ENCODE data around the gene TNFSF4.
"Not testable (repeated sequence)": the region's sequence is repeated elsewhere in the genome, so short reads cannot be mapped to it uniquely, and the experiment has no call there.

Gene TNFSF4

DNA sequence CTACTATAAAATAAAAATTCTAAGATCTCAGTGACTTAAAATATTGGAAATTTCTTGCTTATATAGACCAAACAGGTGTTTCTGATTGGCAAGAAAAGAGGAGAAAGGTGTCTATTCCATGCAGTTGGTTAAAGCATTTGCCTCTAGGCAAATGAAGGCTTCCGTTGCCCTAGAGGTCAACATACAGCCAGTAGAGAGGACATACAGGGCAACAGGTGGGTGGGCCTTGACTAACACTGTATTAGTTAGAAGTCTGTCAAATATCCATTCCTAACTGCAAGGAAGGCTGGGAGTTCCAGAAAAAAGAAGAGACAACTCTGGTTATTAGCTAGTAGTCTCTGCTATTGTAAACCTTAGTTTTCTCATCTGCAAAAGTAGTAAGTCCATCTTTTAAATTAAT, 43.0 kb downstream of the TNFSF4 start:
- no peak for DNase-seq
- Mint-ChIP-seq H3K9me3 (no peaks in the 10 kb centered on the region), H3K4me3 (no peak overlapping the region), H3K36me3 (ENCODE audit: low read depth) (no peaks in the 10 kb centered on the region), H3K27ac (no peak overlapping the region), H3K27me3 (ENCODE audit: low read depth, poor library complexity) (no peaks in the 10 kb centered on the region), H3K4me1 (no peaks in the 10 kb centered on the region)
- TF ChIP-seq, protein P1, sequence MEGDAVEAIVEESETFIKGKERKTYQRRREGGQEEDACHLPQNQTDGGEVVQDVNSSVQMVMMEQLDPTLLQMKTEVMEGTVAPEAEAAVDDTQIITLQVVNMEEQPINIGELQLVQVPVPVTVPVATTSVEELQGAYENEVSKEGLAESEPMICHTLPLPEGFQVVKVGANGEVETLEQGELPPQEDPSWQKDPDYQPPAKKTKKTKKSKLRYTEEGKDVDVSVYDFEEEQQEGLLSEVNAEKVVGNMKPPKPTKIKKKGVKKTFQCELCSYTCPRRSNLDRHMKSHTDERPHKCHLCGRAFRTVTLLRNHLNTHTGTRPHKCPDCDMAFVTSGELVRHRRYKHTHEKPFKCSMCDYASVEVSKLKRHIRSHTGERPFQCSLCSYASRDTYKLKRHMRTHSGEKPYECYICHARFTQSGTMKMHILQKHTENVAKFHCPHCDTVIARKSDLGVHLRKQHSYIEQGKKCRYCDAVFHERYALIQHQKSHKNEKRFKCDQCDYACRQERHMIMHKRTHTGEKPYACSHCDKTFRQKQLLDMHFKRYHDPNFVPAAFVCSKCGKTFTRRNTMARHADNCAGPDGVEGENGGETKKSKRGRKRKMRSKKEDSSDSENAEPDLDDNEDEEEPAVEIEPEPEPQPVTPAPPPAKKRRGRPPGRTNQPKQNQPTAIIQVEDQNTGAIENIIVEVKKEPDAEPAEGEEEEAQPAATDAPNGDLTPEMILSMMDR (IDR thresholded peaks at IDR 0.05), result no peak

DNA sequence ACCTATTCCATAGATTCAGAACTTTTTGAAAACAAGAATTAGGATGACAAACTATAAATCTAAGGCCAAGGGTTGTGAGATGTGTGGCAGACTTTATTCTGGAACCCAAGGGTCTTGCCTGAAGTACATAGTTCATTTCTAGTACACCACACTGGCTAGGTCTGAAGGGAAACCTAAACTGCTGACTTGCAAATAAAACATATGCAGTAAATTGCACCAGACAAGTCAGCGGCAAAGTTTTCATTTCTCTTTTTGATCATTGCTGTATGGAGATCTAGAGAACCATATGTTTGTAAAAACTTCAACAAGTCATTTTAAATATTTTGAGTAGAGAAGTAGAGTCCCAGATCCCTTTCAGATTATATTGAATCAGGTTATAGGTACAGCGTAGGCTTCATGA, 43.9 kb downstream of the TNFSF4 start:
- H3K4me1 Mint-ChIP-seq, result no peaks in the 10 kb centered on the region
- no peak overlapping the region for H3K4me3 Mint-ChIP-seq
- no peak for DNase-seq
- no peaks in the 10 kb centered on the region for H3K36me3 Mint-ChIP-seq (ENCODE audit: low read depth)
- H3K9me3 Mint-ChIP-seq, result no peaks in the 10 kb centered on the region
- H3K27ac Mint-ChIP-seq, result no peak overlapping the region
- TF ChIP-seq, protein P1 (IDR thresholded peaks at IDR 0.05), result no peak
- no peaks in the 10 kb centered on the region for H3K27me3 Mint-ChIP-seq (ENCODE audit: low read depth, poor library complexity)

DNA sequence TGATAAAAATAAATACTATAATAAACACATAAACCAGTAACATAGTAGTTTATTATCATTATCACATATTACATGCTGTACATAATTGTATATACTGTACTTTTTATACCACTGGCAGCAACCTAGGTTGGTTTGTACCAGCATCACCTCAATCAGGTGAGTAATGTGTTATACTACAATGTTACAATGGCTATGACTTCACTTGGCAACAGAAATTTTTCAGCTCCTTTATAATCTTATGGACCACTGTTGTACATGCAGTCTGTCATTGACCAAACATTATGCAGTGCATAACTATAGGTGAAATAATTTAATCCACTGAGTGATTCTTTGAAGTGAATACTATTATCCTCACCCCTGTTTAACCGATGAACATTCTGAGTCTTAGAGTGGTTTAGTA, 44.5 kb downstream of the TNFSF4 start:
- Mint-ChIP-seq H3K36me3 (ENCODE audit: low read depth) (no peaks in the 10 kb centered on the region), H3K4me1 (no peaks in the 10 kb centered on the region), H3K9me3 (no peaks in the 10 kb centered on the region), H3K27me3 (ENCODE audit: low read depth, poor library complexity) (no peaks in the 10 kb centered on the region), H3K4me3 (no peak overlapping the region), H3K27ac (no peak overlapping the region)
- TF ChIP-seq, protein P1 (IDR thresholded peaks at IDR 0.05), result no peak
- DNase-seq, result no peak

DNA sequence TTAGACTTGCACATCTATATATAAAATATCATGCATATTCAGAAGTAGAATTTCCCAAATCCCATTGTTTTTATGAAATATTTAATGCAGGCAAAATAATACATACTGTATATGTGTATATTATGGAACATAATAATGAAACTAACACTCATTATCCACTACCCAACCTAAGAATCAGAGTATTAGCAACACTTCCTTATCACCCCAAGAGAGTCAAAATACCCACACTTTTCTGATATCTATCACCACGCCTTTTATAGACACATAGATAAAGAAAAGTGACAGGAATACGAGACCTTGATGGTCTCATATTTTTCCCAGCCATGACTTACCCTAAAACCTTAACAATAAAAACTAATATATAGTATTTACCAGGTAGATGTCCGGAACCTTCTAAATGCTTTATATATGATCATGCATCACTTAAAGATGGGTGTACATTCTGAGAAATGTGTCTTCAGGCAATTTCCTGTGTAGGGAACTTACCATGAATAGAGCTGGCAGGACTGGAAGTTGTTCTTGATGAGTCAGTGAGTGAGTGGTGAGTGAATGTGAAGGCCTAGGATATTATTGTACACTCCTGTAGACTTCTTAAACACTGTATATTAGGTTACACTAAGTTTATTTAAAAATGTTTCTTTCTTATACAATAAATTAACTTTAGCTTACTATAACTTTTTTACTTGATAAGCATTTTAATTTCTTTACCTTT, 45.5 kb downstream of the TNFSF4 start:
- TF ChIP-seq, protein P1 (IDR thresholded peaks at IDR 0.05), result no peak
- H3K27me3 Mint-ChIP-seq (ENCODE audit: low read depth, poor library complexity), result peaks cover 4% of the 10 kb centered on the region
- no peak for DNase-seq
- H3K4me3 Mint-ChIP-seq, result no peak overlapping the region
- no peaks in the 10 kb centered on the region for H3K36me3 Mint-ChIP-seq (ENCODE audit: low read depth)
- no peak overlapping the region for H3K27ac Mint-ChIP-seq
- peaks cover 6% of the 10 kb centered on the region for H3K9me3 Mint-ChIP-seq
- no peaks in the 10 kb centered on the region for H3K4me1 Mint-ChIP-seq

DNA sequence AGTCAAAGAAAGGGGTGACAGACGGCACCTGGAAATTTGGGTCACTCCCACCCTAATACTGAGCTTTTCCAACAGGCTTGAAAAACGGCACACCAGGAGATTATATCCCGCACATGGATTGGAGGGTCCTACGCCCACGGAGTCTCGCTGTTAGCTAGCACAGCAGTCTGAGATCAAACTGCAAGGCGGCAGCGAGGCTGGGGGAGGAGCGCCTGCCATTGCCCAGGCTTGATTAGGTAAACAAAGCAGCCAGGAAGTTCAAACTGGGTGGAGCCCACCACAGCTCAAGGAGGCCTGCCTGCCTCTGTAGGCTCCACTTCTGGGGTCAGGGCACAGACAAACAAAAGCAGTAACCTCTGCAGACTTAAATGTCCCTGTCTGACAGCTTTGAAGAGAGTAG, 53.2 kb downstream of the TNFSF4 start:
- not testable (repeated sequence) for H3K4me1 Mint-ChIP-seq; H3K36me3 Mint-ChIP-seq (ENCODE audit: low read depth); DNase-seq; H3K4me3 Mint-ChIP-seq; H3K27me3 Mint-ChIP-seq (ENCODE audit: low read depth, poor library complexity); H3K27ac Mint-ChIP-seq
- H3K9me3 Mint-ChIP-seq, result peaks cover 33% of the 10 kb centered on the region

DNA sequence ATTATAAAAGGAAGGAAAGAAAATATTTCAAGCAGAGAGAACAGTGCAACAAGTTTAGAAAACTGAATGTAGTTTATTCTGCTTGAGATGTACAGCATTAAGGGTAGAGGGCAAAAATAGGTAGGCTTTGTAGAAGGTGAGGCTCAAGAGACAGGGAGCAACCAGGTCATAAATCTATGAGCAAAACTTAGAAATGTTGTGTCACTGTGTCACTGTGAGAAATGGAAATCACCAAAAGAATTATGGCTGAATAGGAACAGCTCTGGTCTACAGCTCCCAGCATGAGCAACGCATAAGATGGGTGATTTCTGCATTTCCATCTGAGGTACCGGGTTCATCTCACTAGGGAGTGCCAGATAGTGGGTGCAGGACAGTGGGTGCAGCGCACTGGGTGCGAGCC, 53.6 kb downstream of the TNFSF4 start:
- TF ChIP-seq, protein P1 (IDR thresholded peaks at IDR 0.05), result no peak
- H3K27me3 Mint-ChIP-seq (ENCODE audit: low read depth, poor library complexity), result peaks cover 5% of the 10 kb centered on the region
- no peak overlapping the region for H3K4me3 Mint-ChIP-seq
- no peaks in the 10 kb centered on the region for H3K36me3 Mint-ChIP-seq (ENCODE audit: low read depth)
- peaks cover 33% of the 10 kb centered on the region for H3K9me3 Mint-ChIP-seq
- DNase-seq, result no peak
- H3K4me1 Mint-ChIP-seq, result no peaks in the 10 kb centered on the region
- no peak overlapping the region for H3K27ac Mint-ChIP-seq
